K562 (cell line): ENCODE data around the gene FES. TPM values are rescaled to one million over a fixed set of nuclear protein-coding genes. Genes with fewer than 3 reads are reported as not detected.

ENCODE experiments used
- ARID2 ChIP-seq: fragments of 450-650 bp; IDR thresholded peaks from 2 replicates; pipeline ENCODE4 v1.6.1; 2017; ENCODE audit warnings: antibody characterized with exemption, mild to moderate bottlenecking
- CEBPG ChIP-seq, 3 experiments: fragments of 200-800 bp in 1 of 3; sonication (Bioruptor generic) in 1 of 3; sonication (generic) in 1 of 3; formaldehyde crosslinking in 1 of 3; IDR thresholded peaks in 2 of 3; conservative IDR thresholded peaks in 1 of 3; 2 replicates each; pipeline versions ENCODE4 v1.6.1 to v1.8.0; 2016 to 2022; ENCODE audit warnings: missing compliant biosample characterization in 2 of 3, missing genetic modification characterization in 2 of 3, mild to moderate bottlenecking in 1 of 3, missing genetic modification reagents in 1 of 3
- CHD4 ChIP-seq: fragments of 200-600 bp; sonication (generic); IDR thresholded peaks from 3 replicates; pipeline ENCODE4 v1.6.1; 2012; ENCODE audit warnings: low read depth, mild to moderate bottlenecking, mixed read lengths, low read length, inconsistent platforms; ENCODE audit not compliant: insufficient read depth, insufficient replicate concordance, poor library complexity, severe bottlenecking
- CXXC5 ChIP-seq: fragments of 250-450 bp; sonication (Bioruptor Pico); IDR thresholded peaks from 2 replicates; pipeline ENCODE4 v1.8.0; 2022; ENCODE audit warnings: inconsistent platforms, mild to moderate bottlenecking, moderate library complexity
- DLX4 ChIP-seq: fragments of 250-450 bp; sonication (Bioruptor Pico); IDR thresholded peaks from 2 replicates; pipeline ENCODE4 v1.6.1; 2021; ENCODE audit warnings: mild to moderate bottlenecking
- EGR1 ChIP-seq: fragments of 450-650 bp; conservative IDR thresholded peaks from 2 replicates; pipeline ENCODE4 v1.6.1; 2017; ENCODE audit warnings: mild to moderate bottlenecking
- FOXK2 ChIP-seq, 2 experiments: fragments of 450-650 bp; IDR thresholded peaks in 1 of 2; conservative IDR thresholded peaks in 1 of 2; 2 replicates each; pipeline ENCODE4 v1.6.1; 2016; ENCODE audit warnings: low read depth in 2 of 2, mild to moderate bottlenecking in 1 of 2
- HIVEP1 ChIP-seq: fragments of 250-450 bp; sonication (Bioruptor Pico); IDR thresholded peaks from 2 replicates; pipeline ENCODE4 v1.4.0; 2020; ENCODE audit warnings: mild to moderate bottlenecking
- IRF2 ChIP-seq: sonication (generic); formaldehyde crosslinking; IDR thresholded peaks from 2 replicates; pipeline ENCODE4 v1.8.1; 2022; ENCODE audit warnings: mild to moderate bottlenecking, missing genetic modification reagents
- MAX ChIP-seq: sonication (generic); formaldehyde crosslinking; IDR thresholded peaks from 2 replicates; pipeline ENCODE4 v1.9.0; 2022; ENCODE audit warnings: mild to moderate bottlenecking, missing genetic modification reagents
- MTA3 ChIP-seq: fragments of 450-650 bp; formaldehyde crosslinking; IDR thresholded peaks from 2 replicates; pipeline ENCODE4 v1.6.1; 2017; ENCODE audit warnings: mild to moderate bottlenecking, borderline replicate concordance
- NR1H2 ChIP-seq: sonication (generic); formaldehyde crosslinking; IDR thresholded peaks from 2 replicates; pipeline ENCODE4 v1.4.0; 2020; ENCODE audit warnings: mild to moderate bottlenecking, missing genetic modification reagents
- POLR3A ChIP-seq: IDR thresholded peaks from 2 replicates; pipeline ENCODE4 v1.6.1; 2011; ENCODE audit warnings: borderline replicate concordance, mild to moderate bottlenecking, moderate library complexity; ENCODE audit not compliant: insufficient read length, insufficient read depth; ENCODE audit errors: extremely low read depth
- PREB ChIP-seq: sonication (generic); formaldehyde crosslinking; IDR thresholded peaks from 2 replicates; pipeline ENCODE4 v1.8.1; 2023; ENCODE audit warnings: mild to moderate bottlenecking, missing genetic modification reagents
- PYGO2 ChIP-seq: fragments of 450-650 bp; IDR thresholded peaks from 2 replicates; pipeline ENCODE4 v1.6.1; 2016; ENCODE audit warnings: mild to moderate bottlenecking, missing genetic modification characterization, moderate library complexity, missing compliant biosample characterization
- RBM39 ChIP-seq: fragments of 200-400 bp; formaldehyde crosslinking; optimal IDR thresholded peaks from 2 replicates; pipeline ENCODE3; 2018; ENCODE audit warnings: low read depth, low read length
- SIRT6 ChIP-seq: IDR thresholded peaks from one replicate; pipeline ENCODE4 v1.6.1; 2012; ENCODE audit warnings: low read depth, mild to moderate bottlenecking, control low read depth, inconsistent platforms, low read length, moderate library complexity
- SMAD2 ChIP-seq: fragments of 150-350 bp; IDR thresholded peaks from 2 replicates; pipeline ENCODE4 v1.6.1; 2014; ENCODE audit warnings: low read depth, mild to moderate bottlenecking, low read length
- TEAD1 ChIP-seq, 2 experiments: fragments of 450-650 bp in 1 of 2; sonication (generic) in 1 of 2; formaldehyde crosslinking; IDR thresholded peaks; 2 replicates each; pipeline versions ENCODE4 v1.4.0 to v1.8.0; 2020 to 2022; ENCODE audit warnings: mild to moderate bottlenecking in 2 of 2, missing genetic modification reagents in 1 of 2
- TFAP4 ChIP-seq: sonication (generic); formaldehyde crosslinking; IDR thresholded peaks from 2 replicates; pipeline ENCODE4 v1.8.0; 2022; ENCODE audit warnings: missing genetic modification reagents, mild to moderate bottlenecking, moderate library complexity, borderline replicate concordance
- U2AF2 ChIP-seq: fragments of 200-400 bp; formaldehyde crosslinking; optimal IDR thresholded peaks from 2 replicates; pipeline ENCODE3; 2017; ENCODE audit warnings: low read depth, mild to moderate bottlenecking, low read length
- ZC3H4 ChIP-seq: sonication (generic); formaldehyde crosslinking; IDR thresholded peaks from 2 replicates; pipeline ENCODE4 v1.9.0; 2021; ENCODE audit warnings: missing genetic modification reagents, borderline replicate concordance
- ZNF217 ChIP-seq: sonication (generic); formaldehyde crosslinking; IDR thresholded peaks from 2 replicates; pipeline ENCODE4 v1.8.0; 2022; ENCODE audit warnings: mild to moderate bottlenecking, missing genetic modification reagents
- ZNF436 ChIP-seq: fragments of 250-450, 450-650 bp; sonication (Bioruptor Pico); formaldehyde crosslinking; IDR thresholded peaks from 2 replicates; pipeline ENCODE4 v1.7.0; 2020; ENCODE audit warnings: mild to moderate bottlenecking
- ZNF696 ChIP-seq: fragments of 250-450 bp; sonication (Bioruptor Pico); conservative IDR thresholded peaks from 2 replicates; pipeline ENCODE4 v1.4.0; 2020; ENCODE audit warnings: mild to moderate bottlenecking, moderate library complexity
- polyA plus RNA-seq, 8 experiments: library from polyadenylated mRNA; depleted of rRNA in 4 of 8; stranded (reverse) in 5 of 8; unstranded in 3 of 8; fragments of >200 nt; fragmentation: Nextera tagmentation in 2 of 8; fragmentation: Illumina TruSeq in 1 of 8; extraction: Ambion mirVana in 2 of 8; extraction: Trizol in 1 of 8; gene quantifications; 2 replicates each; pipeline versions ENCODE4 v1.2.1 to v1.2.3, GENCODE V29; 2011 to 2014; ENCODE audit warnings: inconsistent platforms in 1 of 8, missing spikeins in 1 of 8
- total RNA-seq, 7 experiments: library from RNA; depleted of rRNA in 6 of 7; stranded (reverse); fragments of >200 nt in 6 of 7; fragmentation: Illumina TruSeq in 2 of 7; extraction: Trizol in 2 of 7; gene quantifications; 2 replicates each; pipeline versions ENCODE4 v1.2.1 to v1.2.3, GENCODE V29; 2011 to 2021; ENCODE audit warnings: low replicate concordance in 1 of 7

The FES gene
- total and polyA plus RNA-seq, 9 of the 15 experiments (the other 6 are each of a cell fraction or from before 2014, with no cell fraction given) = 0.38 to 2.6 (median 0.82) TPM

GRCh38 chr15:90902840-90903732 is 18.8 kb downstream of the FES start, which contains the start of gene MAN2A2 (continued):
- TF ChIP-seq MTA3 = peak; percentile 47; the same call in 1 of the 2 replicates
- 0 out of 2 replicates have a peak, but pooled peaks have one; percentile 12 for TF ChIP-seq MAX (CRISPR knock-in tag)
- TF ChIP-seq SIRT6 = no peak
- TF ChIP-seq TEAD1 (CRISPR knock-in tag; IDR thresholded peaks at IDR 0.05) = no peak
- no peak for TF ChIP-seq ZNF217 (CRISPR knock-in tag)
- TF ChIP-seq DLX4 (CRISPR knock-in tag) = no peak
- TF ChIP-seq CEBPG (CRISPR knock-in tag; IDR thresholded peaks at IDR 0.05) = peak; percentile 16; the same call in 1 of the 2 replicates
- TF ChIP-seq CEBPG (tag; conservative IDR thresholded peaks at IDR 0.05 in 1 of 2, IDR thresholded peaks at IDR 0.05 in 1 of 2) = no peak
- TF ChIP-seq PREB (CRISPR knock-in tag) = no peak
- no peak for TF ChIP-seq PYGO2 (tag)
- peak; percentile 25 for TF ChIP-seq RBM39
- TF ChIP-seq SMAD2 = no peak
- peak; percentile 52; the same call in 1 of the 2 replicates for TF ChIP-seq TFAP4 (CRISPR knock-in tag)
- TF ChIP-seq ZNF696 (CRISPR knock-in tag) = no peak
- TF ChIP-seq ZC3H4 (CRISPR knock-in tag) = 0 out of 2 replicates have a peak, but pooled peaks have one; percentile 52
- TF ChIP-seq CXXC5 (CRISPR knock-in tag) = peak; percentile 78
- TF ChIP-seq CHD4 = no peak
- TF ChIP-seq U2AF2 = no peak
- TF ChIP-seq NR1H2 (CRISPR knock-in tag) = no peak
- no peak for TF ChIP-seq POLR3A
- TF ChIP-seq ZNF436 (CRISPR knock-in tag) = no peak
- TF ChIP-seq ARID2 = no peak
- TF ChIP-seq IRF2 (CRISPR knock-in tag) = no peak
- no peak for TF ChIP-seq FOXK2 (conservative IDR thresholded peaks at IDR 0.05 in 1 of 2, IDR thresholded peaks at IDR 0.05 in 1 of 2; ENCODE audit: low read depth in 2 of 2)
- no peak for TF ChIP-seq HIVEP1
- TF ChIP-seq EGR1 = peak; percentile 98
